Peyer's patch (tissue), 4 donors: ENCODE measurements around the gene ARHGEF33.

Source experiments
- CTCF ChIP-seq, 6 experiments: fragments of 450-650 bp in 4 of 6; fragments of 200-600 bp in 2 of 6; sonication (generic) in 1 of 6; IDR thresholded peaks; one replicate each; pipeline ENCODE4 v1.5.1; 2017 to 2019; ENCODE audit warnings: antibody characterized with exemption in 6 of 6, mild to moderate bottlenecking in 3 of 6, moderate library complexity in 1 of 6
- POLR2A ChIP-seq, 2 donors: fragments of 450-650 bp; IDR thresholded peaks; one replicate each; pipeline ENCODE4 v1.5.1; 2017; ENCODE audit warnings: antibody characterized with exemption in 2 of 2, mild to moderate bottlenecking in 2 of 2, moderate library complexity in 2 of 2

DNA sequence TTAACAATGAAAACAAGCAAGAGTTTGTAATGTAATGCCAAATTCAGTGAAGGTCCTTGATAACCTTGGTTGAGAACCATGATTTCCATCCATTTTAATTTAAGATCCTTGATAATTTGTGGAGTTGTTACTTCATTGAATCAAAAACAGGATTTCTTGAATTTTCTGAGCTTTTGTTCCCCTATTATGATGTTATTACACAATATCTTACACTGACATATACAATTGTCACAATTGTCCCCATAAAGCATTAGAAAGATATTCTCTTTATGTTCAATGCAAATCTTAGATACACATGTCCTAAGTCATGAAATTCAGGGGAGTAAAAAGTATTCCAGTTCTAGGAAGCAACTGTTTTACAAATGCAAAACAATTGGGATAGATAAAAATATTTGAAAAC is 83.6 kb downstream of the ARHGEF33 start:
- TF ChIP-seq CTCF (IDR thresholded peaks at IDR 0.05) (no peak), POLR2A (IDR thresholded peaks at IDR 0.05) (no peak)
